OCI-LY7 (cell line): ENCODE data around the gene DOCK1. TPM values are rescaled to one million over a fixed set of nuclear protein-coding genes. Genes with fewer than 3 reads are reported as not detected.

Experiments used
- BruUV-seq: library from RNA; stranded (reverse); fragments of 400-500 nt; replicated peaks from 2 replicates; lab custom pipeline; 2021; lab: Mats Ljungman, UMichigan
- CTCF ChIA-PET: fragments of 300-600 bp; sonication (Branson Sonifier 250); formaldehyde crosslinking; loops from one replicate; lab custom pipeline; 2022; ENCODE audit warnings: antibody characterized with exemption; ENCODE audit not compliant: unreplicated experiment; lab: Charles Lee
- POLR2A ChIA-PET: fragments of 300-600 bp; sonication (Branson Sonifier 250); formaldehyde crosslinking; loops from one replicate; lab custom pipeline; 2022; ENCODE audit warnings: antibody characterized with exemption; lab: Charles Lee
- DNase-seq: peaks from one replicate; pipeline ENCODE4 v3.0.0-alpha.2; 2015; ENCODE audit warnings: low spot score
- H2AFZ ChIP-seq: fragments of 200-600 bp; sonication (generic), shearing (Covaris generic); 2 replicates; pipeline ENCODE4 v1.6.1; 2014; ENCODE audit warnings: mild to moderate bottlenecking, antibody characterized with exemption, low read length, moderate library complexity
- H3K27ac ChIP-seq: fragments of 200-600 bp; sonication (generic); 2 replicates; pipeline ENCODE4 v1.5.1; 2014; ENCODE audit warnings: mixed run types, low read depth, mild to moderate bottlenecking, moderate library complexity, low read length, inconsistent platforms; ENCODE audit not compliant: poor library complexity, severe bottlenecking
- H3K36me3 ChIP-seq: fragments of 200-600 bp; sonication (generic); 2 replicates; pipeline ENCODE4 v1.6.1; 2014; ENCODE audit warnings: mild to moderate bottlenecking, antibody characterized with exemption, low read length, moderate library complexity, mixed read lengths; ENCODE audit not compliant: insufficient read depth
- H3K4me1 ChIP-seq: fragments of 200-600 bp; sonication (generic); 2 replicates; pipeline ENCODE4 v1.5.1; 2014; ENCODE audit warnings: mild to moderate bottlenecking, low read length; ENCODE audit not compliant: insufficient read depth, poor library complexity, severe bottlenecking
- H3K4me2 ChIP-seq: fragments of 200-600 bp; sonication (generic); 2 replicates; pipeline ENCODE4 v1.6.1; 2014; ENCODE audit warnings: mild to moderate bottlenecking, low read length
- H3K4me3 ChIP-seq: fragments of 200-600 bp; sonication (generic); 2 replicates; pipeline ENCODE4 v1.5.1; 2014; ENCODE audit warnings: mild to moderate bottlenecking, low read depth, low read length; ENCODE audit not compliant: poor library complexity, severe bottlenecking
- H3K79me2 ChIP-seq: fragments of 200-600 bp; sonication (generic); 2 replicates; pipeline ENCODE4 v1.6.1; 2016; ENCODE audit warnings: low read depth, mild to moderate bottlenecking, low read length, moderate library complexity, mixed read lengths; ENCODE audit not compliant: insufficient read depth
- H3K9me2 ChIP-seq: fragments of 200-600 bp; sonication (generic); 2 replicates; pipeline ENCODE4 v1.6.1; 2016; ENCODE audit warnings: mild to moderate bottlenecking, low read length, mixed read lengths; ENCODE audit not compliant: insufficient read depth
- H3K9me3 ChIP-seq: fragments of 200-600 bp; sonication (generic); 2 replicates; pipeline ENCODE4 v1.6.1; 2014; ENCODE audit warnings: mild to moderate bottlenecking, mixed run types, low read length, mixed read lengths
- H4K20me1 ChIP-seq: fragments of 200-600 bp; sonication (generic); 2 replicates; pipeline ENCODE4 v1.6.1; 2014; ENCODE audit warnings: mild to moderate bottlenecking, antibody characterized with exemption, low read length, moderate library complexity, mixed read lengths; ENCODE audit not compliant: insufficient read depth
- EZH2phosphoT487 ChIP-seq: fragments of 200-600 bp; sonication (generic); IDR thresholded peaks from 2 replicates; pipeline ENCODE4 v1.6.1; 2018; ENCODE audit warnings: low read depth, borderline replicate concordance, mild to moderate bottlenecking, mixed run types, antibody characterized with exemption, low read length, moderate library complexity, mixed read lengths
- intact Hi-C: fragments of 100-400 bp; cut with micrococcal nuclease; formaldehyde crosslinking; loops from one replicate; pipeline ENCODE4 v1.10.0; 2022; ENCODE audit not compliant: unreplicated experiment
- total RNA-seq, 2 experiments: library from RNA; depleted of rRNA in 1 of 2; stranded (reverse); fragments of >200 nt in 1 of 2; shearing (Covaris generic) in 1 of 2; gene quantifications; 2 replicates each; pipeline ENCODE4 v1.2.3, GENCODE V29; 2014 to 2022
- TF ChIP-seq, protein P1 (sequence below): fragments of 200-600 bp; sonication (generic); conservative IDR thresholded peaks from 2 replicates; pipeline ENCODE4 v1.5.1; 2014; ENCODE audit warnings: mild to moderate bottlenecking, antibody characterized with exemption, low read length, moderate library complexity, mixed read lengths

Gene DOCK1
- total RNA-seq, 2 experiments from 2014 or later, result not detected

DNA sequence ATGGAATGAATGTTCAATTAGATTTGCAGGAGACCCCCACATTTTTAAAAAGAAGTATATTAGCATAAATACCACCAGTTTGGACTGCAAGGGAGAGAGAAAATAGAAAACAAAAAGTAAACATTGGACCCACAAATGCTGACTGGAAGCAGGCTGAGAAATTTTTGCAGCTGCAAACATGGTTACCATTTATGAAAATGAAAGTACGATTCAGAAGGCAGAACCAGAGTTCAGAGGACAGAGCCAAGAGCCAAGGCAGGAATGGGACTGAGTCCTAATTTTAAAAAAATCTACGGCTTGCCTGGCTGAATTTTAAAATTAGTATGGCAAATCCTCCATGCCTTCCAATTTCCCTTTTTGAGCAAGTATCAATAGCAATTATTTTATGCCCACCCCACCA, 569.3 kb downstream of the DOCK1 start:
- Histone ChIP-seq H4K20me1 (no peaks in the 10 kb centered on the region), H3K36me3 (no peaks in the 10 kb centered on the region), H3K4me3 (no peak overlapping the region), H3K9me2 (no peaks in the 10 kb centered on the region), H3K4me1 (no peaks in the 10 kb centered on the region), H3K9me3 (no peaks in the 10 kb centered on the region), H3K27ac (no peak overlapping the region), H2AFZ (no peak overlapping the region), H3K79me2 (no peaks in the 10 kb centered on the region), H3K4me2 (no peak overlapping the region)
- TF ChIP-seq EZH2phosphoT487, result no peak
- CTCF ChIA-PET, result no interaction called here
- BruUV-seq, result no TSS peak
- no peak for DNase-seq
- POLR2A ChIA-PET, result no interaction called here
- intact Hi-C loops, result no loop called here

DNA sequence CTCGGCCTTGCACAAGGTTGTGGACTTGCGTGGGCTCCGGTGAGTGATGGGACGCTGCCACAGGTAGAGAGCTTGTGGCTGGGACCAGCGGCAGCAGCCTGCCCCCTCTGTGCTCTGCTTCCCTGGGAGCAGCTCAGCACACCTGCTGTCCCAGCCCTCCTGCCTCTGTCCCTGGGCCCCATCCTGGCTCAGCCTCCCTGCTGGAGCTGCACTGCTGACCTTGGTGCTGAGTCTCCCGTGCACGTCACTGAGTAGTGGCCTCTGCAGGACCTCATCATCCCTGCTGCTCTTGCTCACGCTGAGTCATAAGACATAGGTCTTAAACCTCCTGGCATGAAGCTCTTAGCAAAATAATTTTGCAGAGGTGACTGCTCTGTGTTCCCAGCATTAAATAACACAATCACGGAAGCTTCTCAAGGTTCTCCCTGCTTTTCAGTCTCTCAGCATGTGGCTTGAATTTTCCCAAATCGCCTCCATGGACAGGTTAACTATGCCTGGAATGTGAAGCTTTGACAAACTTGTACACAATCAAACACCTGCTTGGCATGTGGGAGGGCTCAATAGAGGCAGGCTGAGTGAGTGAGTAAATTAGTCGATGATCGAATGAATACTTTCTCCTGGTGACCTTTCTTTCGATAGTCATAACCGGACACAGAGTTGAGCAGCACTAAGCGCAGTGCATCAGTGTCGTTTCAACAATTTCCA, 580.1 kb downstream of the DOCK1 start:
- ChIA-PET CTCF (no interaction called here), POLR2A (no interaction called here)
- no peaks in the 10 kb centered on the region for H3K4me1 ChIP-seq
- H3K4me3 ChIP-seq, result no peak overlapping the region
- H3K36me3 ChIP-seq, result no peaks in the 10 kb centered on the region
- no peak for DNase-seq
- no TSS peak for BruUV-seq
- H2AFZ ChIP-seq, result no peak overlapping the region
- H4K20me1 ChIP-seq, result 0 out of 2 replicates have a peak, but pooled peaks cover 3% of the 10 kb centered on the region
- no peak overlapping the region for H3K27ac ChIP-seq
- intact Hi-C loops, result no loop called here
- TF ChIP-seq, protein P1, sequence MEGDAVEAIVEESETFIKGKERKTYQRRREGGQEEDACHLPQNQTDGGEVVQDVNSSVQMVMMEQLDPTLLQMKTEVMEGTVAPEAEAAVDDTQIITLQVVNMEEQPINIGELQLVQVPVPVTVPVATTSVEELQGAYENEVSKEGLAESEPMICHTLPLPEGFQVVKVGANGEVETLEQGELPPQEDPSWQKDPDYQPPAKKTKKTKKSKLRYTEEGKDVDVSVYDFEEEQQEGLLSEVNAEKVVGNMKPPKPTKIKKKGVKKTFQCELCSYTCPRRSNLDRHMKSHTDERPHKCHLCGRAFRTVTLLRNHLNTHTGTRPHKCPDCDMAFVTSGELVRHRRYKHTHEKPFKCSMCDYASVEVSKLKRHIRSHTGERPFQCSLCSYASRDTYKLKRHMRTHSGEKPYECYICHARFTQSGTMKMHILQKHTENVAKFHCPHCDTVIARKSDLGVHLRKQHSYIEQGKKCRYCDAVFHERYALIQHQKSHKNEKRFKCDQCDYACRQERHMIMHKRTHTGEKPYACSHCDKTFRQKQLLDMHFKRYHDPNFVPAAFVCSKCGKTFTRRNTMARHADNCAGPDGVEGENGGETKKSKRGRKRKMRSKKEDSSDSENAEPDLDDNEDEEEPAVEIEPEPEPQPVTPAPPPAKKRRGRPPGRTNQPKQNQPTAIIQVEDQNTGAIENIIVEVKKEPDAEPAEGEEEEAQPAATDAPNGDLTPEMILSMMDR, result no peak
- TF ChIP-seq EZH2phosphoT487, result no peak
- H3K9me2 ChIP-seq, result no peaks in the 10 kb centered on the region
- H3K9me3 ChIP-seq, result no peaks in the 10 kb centered on the region
- no peak overlapping the region for H3K4me2 ChIP-seq
- no peaks in the 10 kb centered on the region for H3K79me2 ChIP-seq

DNA sequence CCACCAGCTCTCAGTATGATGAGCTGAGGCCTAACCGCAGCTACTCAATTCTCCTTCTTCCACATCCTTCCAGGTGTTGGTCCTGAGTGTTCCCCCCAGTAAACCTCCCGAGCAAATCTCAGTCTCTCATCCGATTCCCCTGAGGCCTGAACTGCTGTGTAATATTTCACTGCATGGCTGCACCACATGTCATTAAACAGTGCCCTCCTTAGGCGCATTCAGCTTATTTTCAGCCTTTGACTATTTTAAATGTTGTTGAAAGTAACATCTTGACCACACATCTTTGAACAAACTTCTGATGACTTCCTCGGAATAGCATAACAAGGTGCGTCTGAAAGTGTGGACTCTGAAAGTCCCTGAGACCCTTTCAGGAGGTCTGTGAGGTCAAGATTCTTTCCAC, 581.1 kb downstream of the DOCK1 start:
- DNase-seq, result no peak
- CTCF ChIA-PET, result no interaction called here
- no peak overlapping the region for H3K4me2 ChIP-seq

More for the DNA sequence above, 581.1 kb downstream of the DOCK1 start:
- H2AFZ ChIP-seq, result no peak overlapping the region
- no peak overlapping the region for H3K4me3 ChIP-seq
- H3K36me3 ChIP-seq, result no peaks in the 10 kb centered on the region
- no peaks in the 10 kb centered on the region for H3K4me1 ChIP-seq
- H3K27ac ChIP-seq, result no peak overlapping the region
- POLR2A ChIA-PET, result no interaction called here
- no TSS peak for BruUV-seq
- TF ChIP-seq EZH2phosphoT487, result no peak
- TF ChIP-seq, protein P1, result no peak
- intact Hi-C loops, result no loop called here
- H3K9me2 ChIP-seq, result no peaks in the 10 kb centered on the region
- H4K20me1 ChIP-seq, result 0 out of 2 replicates have a peak, but pooled peaks cover 3% of the 10 kb centered on the region
- no peaks in the 10 kb centered on the region for H3K79me2 ChIP-seq
- no peaks in the 10 kb centered on the region for H3K9me3 ChIP-seq
